Osteoblast (primary cell): ENCODE data around the gene HSD3B2. TPM values are rescaled to one million over a fixed set of nuclear protein-coding genes. Genes with fewer than 3 reads are reported as not detected.

Experiments
- DNase-seq: peaks from one replicate; pipeline ENCODE4 v3.0.0; 2011; ENCODE audit warnings: low spot score, mixed read lengths; ENCODE audit not compliant: insufficient read length; ENCODE audit errors: missing footprints
- H2AFZ ChIP-seq: 2 replicates; pipeline ENCODE4 v1.6.0; 2011; ENCODE audit warnings: mild to moderate bottlenecking, low read length
- H3K27ac ChIP-seq: 2 replicates; pipeline ENCODE4 v1.5.1; 2011; ENCODE audit warnings: mild to moderate bottlenecking, low read depth, low read length, moderate library complexity
- H3K27me3 ChIP-seq: 2 replicates; pipeline ENCODE4 v1.6.0; 2012; ENCODE audit warnings: mild to moderate bottlenecking, control low read depth, inconsistent platforms, low read length, moderate library complexity; ENCODE audit not compliant: insufficient read depth
- H3K36me3 ChIP-seq: 2 replicates; pipeline ENCODE4 v1.5.1; 2011; ENCODE audit warnings: mild to moderate bottlenecking, low read length, control low read depth, moderate library complexity; ENCODE audit not compliant: insufficient read depth
- H3K4me1 ChIP-seq: 2 replicates; pipeline ENCODE4 v1.5.1; 2011; ENCODE audit warnings: mild to moderate bottlenecking, low read length, control low read depth, moderate library complexity; ENCODE audit not compliant: insufficient read depth
- H3K4me2 ChIP-seq: 2 replicates; pipeline ENCODE4 v1.6.0; 2011; ENCODE audit warnings: mild to moderate bottlenecking, low read length; ENCODE audit not compliant: insufficient read depth
- H3K4me3 ChIP-seq: fragments of 200-600 bp; sonication (generic); 3 replicates; pipeline ENCODE4 v1.5.1; 2012; ENCODE audit warnings: mild to moderate bottlenecking, low read length, inconsistent platforms; ENCODE audit not compliant: insufficient read depth
- H3K79me2 ChIP-seq: 2 replicates; pipeline ENCODE4 v1.6.0; 2012; ENCODE audit warnings: mild to moderate bottlenecking, low read length, control low read depth, inconsistent platforms; ENCODE audit not compliant: insufficient read depth
- H3K9me3 ChIP-seq: 2 replicates; pipeline ENCODE4 v1.5.1; 2011; ENCODE audit warnings: low read depth, low read length, control low read depth
- H4K20me1 ChIP-seq: 2 replicates; pipeline ENCODE4 v1.6.0; 2012; ENCODE audit warnings: mild to moderate bottlenecking, low read length, control low read depth; ENCODE audit not compliant: insufficient read depth
- CTCF ChIP-seq: IDR thresholded peaks from 2 replicates; pipeline ENCODE4 v1.5.1; 2011; ENCODE audit warnings: mild to moderate bottlenecking, low read depth, low read length, moderate library complexity; ENCODE audit errors: extremely low read depth
- total RNA-seq: library from RNA; depleted of rRNA; stranded (reverse); fragments of >200 nt; gene quantifications from 2 replicates; pipeline ENCODE4 v1.2.3, GENCODE V29; 2012

The HSD3B2 gene
- total RNA-seq, 1 donor, result not detected

- TF ChIP-seq CTCF, result no peak
- H3K4me1 ChIP-seq, result no peaks in the 10 kb centered on the region
- H2AFZ ChIP-seq, result no peak overlapping the region
- H3K9me3 ChIP-seq, result no peaks in the 10 kb centered on the region
- H3K36me3 ChIP-seq, result no peaks in the 10 kb centered on the region
- no peaks in the 10 kb centered on the region for H4K20me1 ChIP-seq
- no peak for DNase-seq
- no peak overlapping the region for H3K4me2 ChIP-seq
- H3K27me3 ChIP-seq, result peaks cover 13% of the 10 kb centered on the region
- H3K27ac ChIP-seq, result no peak overlapping the region
- H3K79me2 ChIP-seq, result no peaks in the 10 kb centered on the region
- H3K4me3 ChIP-seq, result no peak overlapping the region
These were observed 23.8 kb downstream of the HSD3B2 start for GRCh38 chr1:119438761-119439160.

GRCh38 chr1:119440721-119441307 is 25.9 kb downstream of the HSD3B2 start:
- Histone ChIP-seq H3K4me3 (no peak overlapping the region), H3K27ac (no peak overlapping the region), H3K9me3 (no peaks in the 10 kb centered on the region), H3K4me2 (no peak overlapping the region), H3K79me2 (no peaks in the 10 kb centered on the region), H4K20me1 (no peaks in the 10 kb centered on the region), H2AFZ (no peak overlapping the region), H3K27me3 (peaks cover 13% of the 10 kb centered on the region), H3K4me1 (no peaks in the 10 kb centered on the region), H3K36me3 (no peaks in the 10 kb centered on the region)
- DNase-seq, result no peak
- TF ChIP-seq CTCF, result no peak

GRCh38 chr1:119442756-119443155 is 27.8 kb downstream of the HSD3B2 start:
- H3K4me1 ChIP-seq, result no peaks in the 10 kb centered on the region
- no peak overlapping the region for H3K4me3 ChIP-seq
- no peak overlapping the region for H3K27ac ChIP-seq
- no peaks in the 10 kb centered on the region for H3K36me3 ChIP-seq
- DNase-seq, result no peak
- peaks cover 24% of the 10 kb centered on the region for H3K27me3 ChIP-seq
- H2AFZ ChIP-seq, result no peak overlapping the region
- no peaks in the 10 kb centered on the region for H3K79me2 ChIP-seq
- H3K4me2 ChIP-seq, result no peak overlapping the region
- no peak for TF ChIP-seq CTCF
- H4K20me1 ChIP-seq, result no peaks in the 10 kb centered on the region
- H3K9me3 ChIP-seq, result no peaks in the 10 kb centered on the region

- Histone ChIP-seq H3K9me3 (no peaks in the 10 kb centered on the region), H3K36me3 (no peaks in the 10 kb centered on the region), H3K27me3 (peaks cover 28% of the 10 kb centered on the region), H3K4me2 (no peak overlapping the region), H4K20me1 (no peaks in the 10 kb centered on the region), H3K79me2 (no peaks in the 10 kb centered on the region), H3K4me3 (no peak overlapping the region), H2AFZ (no peak overlapping the region), H3K4me1 (no peaks in the 10 kb centered on the region), H3K27ac (no peak overlapping the region)
- no peak for DNase-seq
- no peak for TF ChIP-seq CTCF
These were observed 31.4 kb downstream of the HSD3B2 start for GRCh38 chr1:119446321-119446720.
